Transverse colon (tissue), 4 donors: ENCODE results near the gene YTHDF1.

Experiments
- EP300 ChIP-seq: sonication (generic); formaldehyde crosslinking; IDR thresholded peaks from one replicate; pipeline ENCODE4 v1.6.1; 2017; ENCODE audit warnings: antibody characterized with exemption, low read depth
- POLR2A ChIP-seq: fragments of 450-650 bp; IDR thresholded peaks from one replicate; pipeline ENCODE4 v1.6.1; 2016; ENCODE audit warnings: antibody characterized with exemption, mild to moderate bottlenecking, moderate library complexity
- POLR2AphosphoS5 ChIP-seq, 3 donors: sonication (generic); formaldehyde crosslinking; IDR thresholded peaks; one replicate each; pipeline ENCODE4 v1.6.1; 2016; ENCODE audit warnings: antibody characterized with exemption in 3 of 3
- TF ChIP-seq, protein P1 (sequence below), 5 experiments: fragments of 200-600 bp in 3 of 5; fragments of 450-650 bp in 2 of 5; sonication (generic) in 3 of 5; IDR thresholded peaks; 1 replicate in 2 of 5; 2 replicates in 3 of 5; pipeline ENCODE4 v1.5.1; 2016 to 2017; ENCODE audit warnings: antibody characterized with exemption in 5 of 5, inconsistent platforms in 3 of 5, mild to moderate bottlenecking in 2 of 5, moderate library complexity in 1 of 5

GRCh38 chr20:63202811-63203526 lies 13.0 kb downstream of the YTHDF1 start:
- TF ChIP-seq, protein P1, sequence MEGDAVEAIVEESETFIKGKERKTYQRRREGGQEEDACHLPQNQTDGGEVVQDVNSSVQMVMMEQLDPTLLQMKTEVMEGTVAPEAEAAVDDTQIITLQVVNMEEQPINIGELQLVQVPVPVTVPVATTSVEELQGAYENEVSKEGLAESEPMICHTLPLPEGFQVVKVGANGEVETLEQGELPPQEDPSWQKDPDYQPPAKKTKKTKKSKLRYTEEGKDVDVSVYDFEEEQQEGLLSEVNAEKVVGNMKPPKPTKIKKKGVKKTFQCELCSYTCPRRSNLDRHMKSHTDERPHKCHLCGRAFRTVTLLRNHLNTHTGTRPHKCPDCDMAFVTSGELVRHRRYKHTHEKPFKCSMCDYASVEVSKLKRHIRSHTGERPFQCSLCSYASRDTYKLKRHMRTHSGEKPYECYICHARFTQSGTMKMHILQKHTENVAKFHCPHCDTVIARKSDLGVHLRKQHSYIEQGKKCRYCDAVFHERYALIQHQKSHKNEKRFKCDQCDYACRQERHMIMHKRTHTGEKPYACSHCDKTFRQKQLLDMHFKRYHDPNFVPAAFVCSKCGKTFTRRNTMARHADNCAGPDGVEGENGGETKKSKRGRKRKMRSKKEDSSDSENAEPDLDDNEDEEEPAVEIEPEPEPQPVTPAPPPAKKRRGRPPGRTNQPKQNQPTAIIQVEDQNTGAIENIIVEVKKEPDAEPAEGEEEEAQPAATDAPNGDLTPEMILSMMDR (IDR thresholded peaks at IDR 0.05), result no peak
- TF ChIP-seq POLR2AphosphoS5 (IDR thresholded peaks at IDR 0.05), result no peak
- no peak for TF ChIP-seq EP300
- TF ChIP-seq POLR2A, result no peak
